Peyer's patch (tissue), 4 donors: Measurements from ENCODE around the gene SAG.

Experiments
- CTCF ChIP-seq, 6 experiments: fragments of 450-650 bp in 4 of 6; fragments of 200-600 bp in 2 of 6; sonication (generic) in 1 of 6; IDR thresholded peaks; one replicate each; pipeline ENCODE4 v1.5.1; 2017 to 2019; ENCODE audit warnings: antibody characterized with exemption in 6 of 6, mild to moderate bottlenecking in 3 of 6, moderate library complexity in 1 of 6
- POLR2A ChIP-seq, 2 donors: fragments of 450-650 bp; IDR thresholded peaks; one replicate each; pipeline ENCODE4 v1.5.1; 2017; ENCODE audit warnings: antibody characterized with exemption in 2 of 2, mild to moderate bottlenecking in 2 of 2, moderate library complexity in 2 of 2

GRCh38 chr2:233270366-233270765, 37.2 kb upstream of the SAG start:
- TF ChIP-seq POLR2A (IDR thresholded peaks at IDR 0.05) (no peak), CTCF (IDR thresholded peaks at IDR 0.05) (no peak)
